NCI-H1105 treated with DMSO at 0.1 percent for 48 hours (cell line): ENCODE results near the gene TMEM170B.
A peak's percentile ranks its signal among the peaks of the same experiment; 100 is the strongest.
"Not testable (repeated sequence)": the region's sequence is repeated elsewhere in the genome, so short reads cannot be mapped to it uniquely, and the experiment has no call there.

Experiments
- DNase-seq: peaks from one replicate; lab custom pipeline; 2025; lab: John Stamatoyannopoulos, UW

TMEM170B gene

GRCh38 chr6:11528996-11529395, 8.6 kb upstream of the TMEM170B start:
- DNase-seq, result no peak

DNA sequence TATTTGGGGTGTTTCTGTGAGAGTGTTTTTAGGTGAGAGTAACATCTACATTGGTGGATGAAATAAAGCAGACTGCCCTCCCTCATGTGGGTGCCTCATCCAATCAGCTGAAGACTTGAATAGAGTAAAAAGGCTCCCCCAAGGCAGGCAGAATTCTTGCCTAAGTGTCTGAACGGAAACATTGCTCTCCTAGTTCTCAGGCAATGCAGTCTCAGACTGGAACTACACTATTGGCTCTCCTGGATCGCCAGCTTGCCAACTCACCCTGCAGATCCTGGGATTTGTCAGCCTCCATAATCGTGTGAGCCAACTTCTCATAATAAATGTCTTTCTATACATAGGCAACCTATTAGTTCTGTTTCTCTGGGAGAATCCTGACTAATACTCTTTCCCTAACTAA, 5.5 kb upstream of the TMEM170B start:
- no peak for DNase-seq

- no peak for DNase-seq
Observed at GRCh38 chr6:11534561-11534960, 3.0 kb upstream of the TMEM170B start.

- no peak for DNase-seq
Observed at GRCh38 chr6:11535801-11536230, 1.7 kb upstream of the TMEM170B start.

DNA sequence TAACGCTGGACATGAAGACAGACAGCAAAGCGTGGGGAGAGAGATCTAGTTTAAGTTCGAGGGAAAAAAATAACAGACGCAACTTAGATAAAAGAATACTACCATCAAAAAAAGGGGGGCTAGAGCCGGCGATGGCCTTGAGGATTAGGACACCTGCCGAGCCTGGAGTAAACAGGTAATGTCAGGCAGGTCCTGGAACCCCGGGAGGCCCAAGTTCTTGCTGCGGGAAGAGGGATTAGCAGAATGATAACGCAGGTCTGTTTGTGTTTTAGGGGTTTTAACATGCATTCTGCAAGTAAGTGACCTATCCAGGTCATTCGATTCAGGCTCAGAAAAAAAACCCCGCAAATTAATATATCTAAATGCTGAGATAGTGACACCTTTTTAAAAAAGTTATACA, 754 bp upstream of the TMEM170B start:
- peak; percentile 49 for DNase-seq

DNA sequence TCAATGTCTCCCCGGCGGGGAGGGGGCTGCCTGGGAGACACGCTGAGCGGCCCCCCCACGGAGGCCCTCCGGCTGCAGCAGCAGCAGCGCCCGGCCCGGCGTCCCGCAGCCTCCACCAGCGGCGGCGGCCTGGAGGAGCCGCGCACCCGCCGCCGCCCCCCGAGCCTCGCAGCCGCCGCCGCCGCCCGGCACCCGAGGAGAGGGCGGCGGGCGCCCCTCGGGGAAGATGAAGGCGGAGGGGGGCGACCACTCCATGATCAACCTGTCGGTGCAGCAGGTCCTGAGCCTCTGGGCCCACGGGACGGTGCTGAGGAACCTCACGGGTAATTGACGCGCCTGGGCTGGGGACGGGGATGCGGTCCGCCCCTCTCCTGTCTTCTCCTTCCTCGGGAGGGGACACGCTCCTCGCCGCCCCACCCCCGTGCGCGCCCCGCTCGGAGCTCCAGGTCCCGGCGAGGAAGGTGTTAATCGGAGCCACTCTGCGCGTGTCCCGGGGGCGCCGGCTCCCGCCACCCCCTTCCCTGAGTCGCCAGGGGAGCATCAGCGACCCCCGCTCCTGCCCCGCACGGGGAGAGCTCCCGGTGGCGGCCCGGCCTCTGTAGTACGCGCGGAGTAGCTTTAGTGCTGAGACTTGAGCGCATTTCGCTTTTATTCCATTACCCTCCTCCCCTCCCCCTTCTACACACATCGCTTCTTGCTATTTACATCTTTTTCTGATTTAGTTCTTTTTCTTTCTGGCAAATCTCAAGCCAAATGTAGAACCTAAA, 686 bp downstream of the TMEM170B start:
- DNase-seq, result peak; percentile 62

- DNase-seq, result peak; percentile 62
Observed at GRCh38 chr6:11538819-11539468, 1.4 kb downstream of the TMEM170B start.

- DNase-seq, result no peak
Observed at GRCh38 chr6:11542863-11543262, 5.3 kb downstream of the TMEM170B start.

- DNase-seq, result no peak
Observed at GRCh38 chr6:11543919-11544518, 6.5 kb downstream of the TMEM170B start.

DNA sequence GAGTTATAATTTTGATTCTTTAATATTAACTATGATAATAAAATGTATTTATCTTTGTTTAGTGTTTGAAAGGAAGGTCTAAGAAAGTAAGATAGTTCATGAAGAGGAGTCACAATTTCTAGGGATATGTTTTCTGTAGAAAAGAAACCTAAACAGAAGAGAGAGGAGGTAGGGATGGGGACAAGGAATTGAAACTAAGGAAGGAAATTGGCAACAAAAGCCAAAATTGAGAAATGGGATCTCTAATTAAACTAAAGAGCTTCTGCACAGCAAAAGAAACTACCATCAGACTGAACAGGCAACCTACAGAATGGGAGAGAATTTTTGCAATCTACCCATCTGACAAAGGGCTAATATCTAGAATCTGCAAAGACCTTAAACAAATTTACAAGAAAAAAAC, 10.3 kb downstream of the TMEM170B start:
- not testable (repeated sequence) for DNase-seq

GRCh38 chr6:11548578-11548977, 11.0 kb downstream of the TMEM170B start:
- DNase-seq, result not testable (repeated sequence)

DNA sequence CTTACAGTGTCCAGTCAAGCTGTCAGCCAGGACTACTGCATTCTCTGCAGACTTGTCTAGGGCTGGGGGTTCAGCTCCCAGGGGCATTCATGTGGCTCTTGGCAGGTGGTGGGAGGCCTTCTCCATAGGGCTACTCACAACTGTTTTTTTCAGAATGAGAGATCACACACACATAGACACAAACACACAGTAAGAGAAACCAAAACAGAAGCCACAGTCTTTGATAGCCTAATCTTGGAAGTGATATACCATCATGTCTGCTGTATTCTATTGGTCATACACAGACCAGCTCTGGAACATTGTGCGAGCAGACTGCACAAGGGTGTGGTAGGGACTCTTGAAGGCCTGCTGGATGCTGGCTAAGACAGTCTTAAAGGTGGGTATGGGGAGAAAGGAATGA, 13.5 kb downstream of the TMEM170B start:
- DNase-seq, result no peak

- DNase-seq, result no peak
Observed at GRCh38 chr6:11552442-11552841, 14.9 kb downstream of the TMEM170B start.

DNA sequence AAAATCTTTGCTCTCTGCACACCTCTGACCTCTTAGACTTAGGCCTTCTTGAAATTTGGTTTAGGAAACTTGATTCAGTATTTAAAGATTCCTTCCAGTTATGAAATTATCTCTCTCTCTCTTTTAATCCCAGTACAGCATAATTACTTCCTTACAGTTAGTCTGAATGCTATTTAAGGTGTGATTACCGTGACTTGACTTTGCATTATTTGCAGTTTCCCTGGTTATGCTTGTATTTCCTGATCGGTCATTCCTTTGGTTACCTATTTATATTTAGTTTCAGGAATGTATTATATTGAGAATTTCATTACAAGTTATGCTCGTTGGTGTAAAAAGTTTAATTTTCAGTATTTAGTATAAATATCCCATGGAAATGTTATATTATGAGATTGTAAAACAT, 16.3 kb downstream of the TMEM170B start:
- no peak for DNase-seq

DNA sequence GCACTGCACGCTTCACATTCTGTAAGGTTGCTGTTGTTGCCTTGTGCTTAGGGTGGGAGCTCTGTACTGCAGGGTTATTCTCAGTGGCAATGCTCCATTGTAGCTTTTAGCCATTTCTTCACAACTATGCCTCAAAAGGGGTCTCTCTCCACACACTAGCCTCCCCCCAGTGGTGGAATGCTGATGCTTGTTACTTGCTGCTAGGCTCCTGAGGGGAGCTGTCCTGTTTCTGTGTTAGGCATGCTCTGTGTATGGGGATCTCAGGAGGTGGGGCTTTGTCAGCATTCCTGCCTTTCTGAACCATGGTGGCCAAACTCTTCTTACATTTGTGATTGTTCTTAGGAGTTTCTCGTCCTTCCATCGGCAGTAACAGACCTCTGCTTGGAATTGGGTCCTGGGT, 18.8 kb downstream of the TMEM170B start:
- no peak for DNase-seq

DNA sequence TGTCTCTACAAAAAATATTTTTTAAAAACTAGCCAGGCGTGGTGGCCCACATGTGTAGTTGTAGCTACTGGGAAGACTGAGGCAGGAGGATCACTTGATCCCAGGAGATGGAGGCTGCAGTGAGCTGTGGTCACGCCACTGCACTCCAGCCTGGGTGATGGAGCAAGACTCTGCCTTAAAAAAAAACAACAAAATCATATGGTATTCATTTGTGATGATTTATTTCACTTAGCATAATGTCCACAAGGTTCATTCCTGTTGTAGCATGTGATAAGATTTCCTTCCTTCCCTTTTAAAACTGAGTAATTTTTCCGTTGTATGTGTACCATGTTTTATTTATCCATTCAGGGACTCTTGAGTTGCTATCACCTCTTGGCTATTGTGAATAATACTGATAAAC, 26.2 kb downstream of the TMEM170B start:
- DNase-seq, result no peak

GRCh38 chr6:11566609-11567008, 29.1 kb downstream of the TMEM170B start:
- DNase-seq, result no peak

GRCh38 chr6:11571073-11571472, 33.5 kb downstream of the TMEM170B start:
- no peak for DNase-seq

- peak; percentile 73 for DNase-seq
Observed at GRCh38 chr6:11575408-11576033, 38.0 kb downstream of the TMEM170B start.

GRCh38 chr6:11580686-11581405, 43.3 kb downstream of the TMEM170B start:
- DNase-seq, result no peak

DNA sequence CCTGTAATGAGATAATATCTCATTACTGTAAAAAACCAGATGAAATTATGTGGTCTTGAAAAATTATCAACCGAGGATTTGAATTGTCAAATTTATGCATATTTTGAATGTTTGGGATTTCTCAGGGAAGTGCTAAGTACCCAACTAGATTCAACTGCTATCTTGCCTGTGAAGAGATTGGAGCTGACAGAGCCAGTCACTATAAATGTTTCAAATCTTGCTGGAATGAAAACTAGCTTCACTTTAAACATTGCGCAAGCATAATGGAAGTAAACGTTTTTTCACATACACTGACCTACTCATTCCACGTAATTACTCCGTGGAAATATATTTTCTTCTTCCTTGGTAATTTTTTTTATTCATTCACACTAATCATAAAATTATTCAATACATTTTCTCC, 46.7 kb downstream of the TMEM170B start:
- DNase-seq, result no peak

- peak; percentile 59 for DNase-seq
Observed at GRCh38 chr6:11585426-11586016, 48.0 kb downstream of the TMEM170B start.
